Measurements from ENCODE around the gene RFTN1.
"Not testable (repeated sequence)": the region's sequence is repeated elsewhere in the genome, so short reads cannot be mapped to it uniquely, and the experiment has no call there.

RFTN1 gene

DNA sequence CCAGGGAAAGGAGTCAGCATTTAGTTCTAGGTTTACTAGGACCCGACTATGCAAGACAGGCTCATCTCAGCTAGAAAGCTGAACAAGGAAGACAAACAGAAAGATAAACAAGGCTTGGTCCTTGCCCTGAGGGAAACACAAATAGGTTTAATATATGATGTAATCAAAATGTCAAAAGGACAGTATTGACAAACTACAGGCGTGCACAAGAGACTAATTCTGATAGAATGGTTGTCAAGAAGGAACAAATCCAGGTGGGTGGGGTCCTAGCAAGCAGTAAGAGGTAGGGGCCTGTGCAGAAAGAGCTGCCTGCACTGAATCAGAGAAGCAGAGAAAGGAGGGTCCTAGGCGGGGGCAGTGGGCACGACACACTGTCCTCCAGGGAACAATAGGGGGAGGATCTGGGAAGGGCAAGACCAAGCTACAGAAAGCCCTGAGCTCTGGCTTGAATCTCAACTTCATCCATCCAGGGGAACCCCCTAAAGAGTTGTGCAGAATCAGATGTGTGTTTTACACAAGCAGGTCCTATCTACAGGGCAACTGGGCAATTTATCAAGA is 23.4 kb downstream of the RFTN1 start:
- no peaks in the 10 kb centered on the region for H3K36me3 ChIP-seq (ENCODE audit: insufficient read depth, low read length)
- H3K4me3 ChIP-seq (ENCODE audit: low read depth in 1 of 2, low read length in 2 of 2), result no peak overlapping the region
- no peaks in the 10 kb centered on the region for H3K4me1 ChIP-seq (ENCODE audit: insufficient read depth, low read length)
- no peaks in the 10 kb centered on the region for H3K27me3 ChIP-seq (ENCODE audit: control insufficient read depth in 1 of 2, insufficient read depth in 2 of 2, low read length in 2 of 2)
- H3K9ac ChIP-seq (ENCODE audit: low read length), result no peak overlapping the region
- no peaks in the 10 kb centered on the region for H3K9me3 ChIP-seq (ENCODE audit: low read length)
- H3K27ac ChIP-seq (ENCODE audit: low read depth, low read length), result no peak overlapping the region

DNA sequence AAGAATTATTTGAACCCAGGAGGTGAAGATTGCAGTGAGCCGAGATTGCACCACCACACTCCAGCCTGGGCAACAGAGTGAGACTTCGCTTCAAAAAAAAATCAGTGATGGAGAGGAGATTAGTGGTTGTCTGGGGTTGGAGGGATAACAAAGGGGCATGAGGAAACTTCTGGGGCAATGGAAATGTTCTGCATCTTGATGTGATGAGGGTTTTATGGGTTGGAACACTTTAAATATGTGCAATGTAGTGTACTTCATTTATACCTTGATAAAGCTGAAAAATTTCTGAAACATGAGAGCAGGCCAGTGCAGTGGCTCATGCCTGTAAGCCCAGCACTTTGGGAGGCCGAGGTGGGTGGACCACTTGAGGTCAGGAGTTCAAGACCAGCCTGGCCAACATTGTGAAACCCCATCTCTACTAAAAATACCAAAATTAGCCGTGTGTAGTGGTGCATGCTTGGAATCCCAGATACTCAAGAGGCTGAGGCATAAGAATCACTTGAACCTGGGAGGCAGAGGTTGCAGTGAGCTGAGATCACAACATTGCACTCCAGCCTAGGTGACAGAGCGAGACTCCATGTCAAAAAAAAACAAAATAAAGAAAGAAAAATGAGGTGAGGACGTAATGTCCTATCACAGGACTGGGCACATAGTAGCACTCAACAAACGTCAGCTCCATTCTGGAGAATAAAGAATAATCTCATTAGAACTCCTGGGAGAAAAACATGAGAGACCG is 24.0 kb downstream of the RFTN1 start:
- not testable (repeated sequence) for H3K36me3 ChIP-seq (ENCODE audit: insufficient read depth, low read length); H3K27ac ChIP-seq (ENCODE audit: low read depth, low read length); H3K9ac ChIP-seq (ENCODE audit: low read length); H3K27me3 ChIP-seq (ENCODE audit: control insufficient read depth in 1 of 2, insufficient read depth in 2 of 2, low read length in 2 of 2); H3K4me3 ChIP-seq (ENCODE audit: low read depth in 1 of 2, low read length in 2 of 2); H3K4me1 ChIP-seq (ENCODE audit: insufficient read depth, low read length); H3K9me3 ChIP-seq (ENCODE audit: low read length)

DNA sequence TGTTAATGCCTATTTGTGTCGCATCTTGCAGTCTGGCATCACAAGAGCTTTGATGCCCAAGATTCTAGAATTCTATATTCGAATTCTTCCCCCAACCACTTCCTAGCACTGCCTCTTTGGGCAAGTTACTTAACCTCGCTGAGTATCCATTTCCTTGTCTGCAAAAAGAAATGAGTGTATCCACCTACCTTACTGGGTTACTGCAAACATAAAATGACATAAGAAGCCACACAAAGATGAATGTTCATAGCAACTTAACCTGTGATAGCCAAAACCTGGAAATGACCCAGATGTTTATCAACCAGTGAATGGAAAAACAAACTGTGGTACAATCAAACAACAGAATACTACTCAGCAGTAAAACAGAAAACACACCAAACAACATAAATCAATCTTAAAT is 24.9 kb downstream of the RFTN1 start:
- Histone ChIP-seq H3K4me3 (ENCODE audit: low read depth in 1 of 2, low read length in 2 of 2) (no peak overlapping the region), H3K9me3 (ENCODE audit: low read length) (no peaks in the 10 kb centered on the region), H3K9ac (ENCODE audit: low read length) (no peak overlapping the region), H3K27ac (ENCODE audit: low read depth, low read length) (no peak overlapping the region), H3K36me3 (ENCODE audit: insufficient read depth, low read length) (no peaks in the 10 kb centered on the region), H3K27me3 (ENCODE audit: control insufficient read depth in 1 of 2, insufficient read depth in 2 of 2, low read length in 2 of 2) (no peaks in the 10 kb centered on the region), H3K4me1 (ENCODE audit: insufficient read depth, low read length) (no peaks in the 10 kb centered on the region)

DNA sequence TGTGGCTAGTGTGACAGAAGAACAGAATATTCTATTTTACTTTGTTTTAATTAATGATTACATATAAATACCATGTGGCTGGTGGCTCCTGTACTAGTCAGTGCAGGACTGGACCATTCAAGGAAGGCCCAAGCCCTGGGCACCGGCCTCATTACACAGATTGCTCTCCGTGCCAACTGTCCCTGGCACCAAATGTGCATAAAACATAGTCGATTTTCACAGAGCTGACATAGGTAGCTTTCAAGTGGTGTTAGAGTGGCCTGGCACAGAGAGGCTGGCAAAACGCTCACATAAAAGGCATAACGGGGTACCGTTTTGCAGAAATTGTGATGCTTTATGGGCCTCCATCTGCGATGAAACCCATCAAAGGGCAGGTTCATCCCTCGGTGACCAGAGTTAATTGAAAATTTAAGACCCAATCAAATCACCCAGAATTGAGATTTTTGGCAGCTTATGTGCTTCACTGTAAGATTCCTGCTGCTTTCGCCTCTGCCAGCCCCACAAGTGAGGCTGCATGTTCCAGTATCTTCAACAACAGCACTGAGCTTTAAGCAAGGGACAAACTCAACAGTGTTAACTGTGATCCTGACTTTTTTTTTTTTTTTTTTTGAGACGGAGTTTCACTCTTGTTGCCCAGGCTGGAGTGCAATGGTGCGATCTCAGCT is 25.9 kb downstream of the RFTN1 start:
- H3K9me3 ChIP-seq (ENCODE audit: low read length), result no peaks in the 10 kb centered on the region
- no peak overlapping the region for H3K4me3 ChIP-seq (ENCODE audit: low read depth in 1 of 2, low read length in 2 of 2)
- H3K27me3 ChIP-seq (ENCODE audit: control insufficient read depth in 1 of 2, insufficient read depth in 2 of 2, low read length in 2 of 2), result no peaks in the 10 kb centered on the region
- H3K4me1 ChIP-seq (ENCODE audit: insufficient read depth, low read length), result no peaks in the 10 kb centered on the region
- no peaks in the 10 kb centered on the region for H3K36me3 ChIP-seq (ENCODE audit: insufficient read depth, low read length)
- no peak overlapping the region for H3K27ac ChIP-seq (ENCODE audit: low read depth, low read length)
- H3K9ac ChIP-seq (ENCODE audit: low read length), result no peak overlapping the region

DNA sequence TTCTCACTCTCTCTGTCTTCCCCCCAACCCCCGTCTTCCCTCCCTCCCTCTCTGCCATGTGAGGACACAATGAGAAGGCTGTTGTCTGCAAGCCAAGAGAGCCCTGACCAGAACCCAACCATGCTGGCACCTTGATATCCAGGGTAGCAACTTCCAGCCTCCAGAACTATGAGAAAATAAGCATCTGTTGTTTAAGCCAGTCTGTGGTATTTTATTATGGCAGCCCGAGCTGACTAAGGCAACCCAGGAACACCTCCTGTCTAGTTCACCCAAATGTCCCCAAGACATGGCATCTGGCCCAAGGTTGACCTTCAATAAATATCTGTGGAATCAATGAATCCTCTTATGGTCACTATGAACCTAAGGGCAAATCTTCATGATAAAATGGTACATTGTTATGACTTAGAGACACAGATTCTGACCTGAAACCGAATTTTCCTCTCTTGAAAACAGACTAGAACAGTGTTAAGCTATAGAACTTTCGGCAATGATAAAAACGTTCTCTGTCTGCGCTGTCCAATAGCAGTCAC is 26.5 kb downstream of the RFTN1 start:
- no peak overlapping the region for H3K27ac ChIP-seq (ENCODE audit: low read depth, low read length)
- no peaks in the 10 kb centered on the region for H3K27me3 ChIP-seq (ENCODE audit: control insufficient read depth in 1 of 2, insufficient read depth in 2 of 2, low read length in 2 of 2)
- H3K36me3 ChIP-seq (ENCODE audit: insufficient read depth, low read length), result no peaks in the 10 kb centered on the region
- H3K4me3 ChIP-seq (ENCODE audit: low read depth in 1 of 2, low read length in 2 of 2), result no peak overlapping the region
- no peaks in the 10 kb centered on the region for H3K9me3 ChIP-seq (ENCODE audit: low read length)
- no peak overlapping the region for H3K9ac ChIP-seq (ENCODE audit: low read length)
- peaks cover 2% of the 10 kb centered on the region for H3K4me1 ChIP-seq (ENCODE audit: insufficient read depth, low read length)

DNA sequence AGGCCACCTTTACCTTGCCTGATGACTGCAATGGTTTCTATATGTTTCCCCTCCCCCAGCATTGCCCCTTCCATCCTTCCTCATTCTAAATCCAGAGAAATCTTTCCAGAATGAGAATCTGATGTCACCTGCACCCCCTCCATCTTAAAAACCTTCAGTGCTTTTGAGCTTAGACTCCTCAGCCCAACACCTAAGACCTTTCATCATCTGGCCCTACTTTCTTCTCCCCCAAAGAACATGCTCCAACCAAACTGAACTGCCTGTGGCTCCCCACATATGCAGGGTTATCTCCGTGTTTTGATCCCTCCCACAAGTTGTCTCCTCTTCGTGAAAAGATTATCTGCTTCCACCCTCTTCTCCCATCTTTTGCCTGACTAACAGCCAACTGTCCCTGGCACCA is 27.3 kb downstream of the RFTN1 start:
- H3K9me3 ChIP-seq (ENCODE audit: low read length), result no peaks in the 10 kb centered on the region
- no peak overlapping the region for H3K4me3 ChIP-seq (ENCODE audit: low read depth in 1 of 2, low read length in 2 of 2)
- H3K27ac ChIP-seq (ENCODE audit: low read depth, low read length), result no peak overlapping the region
- H3K4me1 ChIP-seq (ENCODE audit: insufficient read depth, low read length), result peaks cover 6% of the 10 kb centered on the region
- H3K36me3 ChIP-seq (ENCODE audit: insufficient read depth, low read length), result no peaks in the 10 kb centered on the region
- H3K9ac ChIP-seq (ENCODE audit: low read length), result no peak overlapping the region
- no peaks in the 10 kb centered on the region for H3K27me3 ChIP-seq (ENCODE audit: control insufficient read depth in 1 of 2, insufficient read depth in 2 of 2, low read length in 2 of 2)

DNA sequence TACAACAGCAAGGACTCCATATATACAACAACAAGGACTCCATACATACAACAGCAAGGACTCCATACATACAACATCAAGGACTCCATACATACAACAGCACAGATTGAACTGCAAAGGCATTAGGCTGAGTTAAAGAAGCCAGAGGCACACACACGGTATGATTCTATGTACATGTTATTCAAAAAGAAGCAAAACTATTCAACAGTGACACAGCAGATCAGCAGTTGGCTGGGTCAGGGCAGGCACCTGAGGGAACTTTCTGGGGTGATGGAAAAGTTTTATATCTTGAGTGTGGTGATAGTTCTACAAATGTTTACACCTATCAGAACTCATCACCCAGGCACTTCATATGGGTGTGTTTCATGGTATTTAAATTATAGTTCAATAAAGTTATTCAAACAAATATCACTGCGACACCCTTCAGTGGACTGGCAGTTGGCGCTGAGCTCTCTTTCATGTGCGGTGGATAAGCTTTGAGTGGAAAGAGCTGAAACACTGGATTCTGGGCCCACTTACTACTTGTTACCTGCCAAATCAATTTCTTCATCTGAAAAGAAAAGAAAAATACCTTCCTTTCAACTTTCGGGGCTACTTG is 28.0 kb downstream of the RFTN1 start:
- H3K9ac ChIP-seq (ENCODE audit: low read length), result no peak overlapping the region
- no peaks in the 10 kb centered on the region for H3K9me3 ChIP-seq (ENCODE audit: low read length)
- H3K4me1 ChIP-seq (ENCODE audit: insufficient read depth, low read length), result peaks cover 6% of the 10 kb centered on the region
- no peak overlapping the region for H3K4me3 ChIP-seq (ENCODE audit: low read depth in 1 of 2, low read length in 2 of 2)
- no peak overlapping the region for H3K27ac ChIP-seq (ENCODE audit: low read depth, low read length)
- no peaks in the 10 kb centered on the region for H3K27me3 ChIP-seq (ENCODE audit: control insufficient read depth in 1 of 2, insufficient read depth in 2 of 2, low read length in 2 of 2)
- H3K36me3 ChIP-seq (ENCODE audit: insufficient read depth, low read length), result no peaks in the 10 kb centered on the region

DNA sequence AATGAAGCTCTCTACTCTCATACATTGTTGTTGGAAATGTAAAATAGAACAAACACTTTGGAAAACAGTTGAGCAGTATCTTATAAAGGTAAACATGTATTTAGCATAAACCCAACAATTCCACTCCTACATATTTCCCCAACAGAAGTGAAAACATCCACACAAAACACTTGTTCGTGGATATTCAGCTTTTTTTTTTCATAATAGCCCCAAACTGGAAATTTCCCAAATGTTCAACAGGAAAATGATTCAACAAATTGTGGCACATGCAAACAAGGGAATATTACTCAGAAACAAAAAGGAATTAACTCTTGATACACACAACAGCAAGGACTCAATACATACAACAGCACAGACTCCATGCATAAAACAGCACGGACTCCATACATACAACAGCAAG is 28.5 kb downstream of the RFTN1 start:
- Histone ChIP-seq H3K4me1 (ENCODE audit: insufficient read depth, low read length) (peaks cover 6% of the 10 kb centered on the region), H3K4me3 (ENCODE audit: low read depth in 1 of 2, low read length in 2 of 2) (no peak overlapping the region), H3K27ac (ENCODE audit: low read depth, low read length) (no peak overlapping the region), H3K36me3 (ENCODE audit: insufficient read depth, low read length) (no peaks in the 10 kb centered on the region), H3K9me3 (ENCODE audit: low read length) (no peaks in the 10 kb centered on the region), H3K9ac (ENCODE audit: low read length) (no peak overlapping the region), H3K27me3 (ENCODE audit: control insufficient read depth in 1 of 2, insufficient read depth in 2 of 2, low read length in 2 of 2) (no peaks in the 10 kb centered on the region)

DNA sequence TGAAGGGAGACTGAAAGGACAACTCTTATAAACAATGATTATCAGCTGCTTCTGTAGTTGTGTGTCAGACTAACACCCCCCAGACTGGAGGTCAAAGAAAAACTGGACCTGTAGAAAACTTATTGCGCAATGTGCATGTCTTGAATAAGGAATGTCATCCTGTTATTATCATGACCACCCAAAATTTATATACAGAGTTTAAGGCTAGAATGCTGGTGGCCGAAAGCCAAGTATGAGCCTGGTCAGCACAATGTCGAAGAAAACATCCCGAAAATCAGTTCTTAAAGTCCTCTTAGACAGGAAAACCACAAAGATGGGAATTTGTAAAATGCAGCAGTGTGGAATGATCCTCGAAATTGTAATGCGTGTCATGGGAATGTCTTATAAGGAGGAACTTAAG is 29.3 kb downstream of the RFTN1 start:
- Histone ChIP-seq H3K27me3 (ENCODE audit: control insufficient read depth in 1 of 2, insufficient read depth in 2 of 2, low read length in 2 of 2) (no peaks in the 10 kb centered on the region), H3K9me3 (ENCODE audit: low read length) (no peaks in the 10 kb centered on the region), H3K4me3 (ENCODE audit: low read depth in 1 of 2, low read length in 2 of 2) (no peak overlapping the region), H3K36me3 (ENCODE audit: insufficient read depth, low read length) (no peaks in the 10 kb centered on the region), H3K27ac (ENCODE audit: low read depth, low read length) (no peak overlapping the region), H3K9ac (ENCODE audit: low read length) (no peak overlapping the region), H3K4me1 (ENCODE audit: insufficient read depth, low read length) (peaks cover 6% of the 10 kb centered on the region)

DNA sequence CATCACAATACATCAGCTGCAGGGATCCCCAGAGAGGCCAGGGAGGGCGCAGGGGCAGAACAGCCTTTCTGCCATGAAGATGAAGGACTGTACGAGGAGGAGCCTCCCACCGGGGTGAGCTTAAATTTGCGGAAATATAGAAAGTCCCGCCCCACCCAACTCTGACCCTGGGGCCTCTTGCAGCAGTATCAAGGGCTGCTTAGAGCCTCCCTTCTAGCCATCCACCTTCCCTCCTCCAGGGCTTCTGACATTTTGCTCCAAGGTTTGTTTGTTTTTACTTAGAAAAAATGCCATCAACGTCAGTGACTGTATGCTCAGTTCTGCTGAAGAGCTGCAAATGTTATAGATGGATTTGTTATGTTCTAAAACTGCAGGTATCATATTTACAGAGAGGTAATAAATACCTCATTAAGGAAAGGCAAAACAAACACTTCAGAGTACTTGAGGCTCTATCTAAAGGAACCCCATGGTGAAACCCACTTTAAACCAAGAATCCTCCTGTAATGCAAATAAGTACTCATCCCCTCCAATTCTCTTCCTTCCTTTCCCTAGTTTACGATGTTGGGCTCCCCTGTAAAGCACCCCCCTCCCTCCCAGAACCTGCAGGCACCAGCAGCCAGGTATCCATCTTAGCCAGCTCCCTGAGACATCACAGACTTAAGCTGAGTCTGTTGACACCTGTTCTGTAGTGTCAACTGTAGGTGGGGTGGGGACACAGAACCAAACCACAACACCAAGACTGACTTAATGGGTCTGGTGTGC is 30.5 kb downstream of the RFTN1 start:
- Histone ChIP-seq H3K4me1 (ENCODE audit: insufficient read depth, low read length) (peaks cover 6% of the 10 kb centered on the region), H3K4me3 (ENCODE audit: low read depth in 1 of 2, low read length in 2 of 2) (no peak overlapping the region), H3K9ac (ENCODE audit: low read length) (no peak overlapping the region), H3K27ac (ENCODE audit: low read depth, low read length) (no peak overlapping the region), H3K9me3 (ENCODE audit: low read length) (no peaks in the 10 kb centered on the region), H3K36me3 (ENCODE audit: insufficient read depth, low read length) (no peaks in the 10 kb centered on the region), H3K27me3 (ENCODE audit: control insufficient read depth in 1 of 2, insufficient read depth in 2 of 2, low read length in 2 of 2) (no peaks in the 10 kb centered on the region)

DNA sequence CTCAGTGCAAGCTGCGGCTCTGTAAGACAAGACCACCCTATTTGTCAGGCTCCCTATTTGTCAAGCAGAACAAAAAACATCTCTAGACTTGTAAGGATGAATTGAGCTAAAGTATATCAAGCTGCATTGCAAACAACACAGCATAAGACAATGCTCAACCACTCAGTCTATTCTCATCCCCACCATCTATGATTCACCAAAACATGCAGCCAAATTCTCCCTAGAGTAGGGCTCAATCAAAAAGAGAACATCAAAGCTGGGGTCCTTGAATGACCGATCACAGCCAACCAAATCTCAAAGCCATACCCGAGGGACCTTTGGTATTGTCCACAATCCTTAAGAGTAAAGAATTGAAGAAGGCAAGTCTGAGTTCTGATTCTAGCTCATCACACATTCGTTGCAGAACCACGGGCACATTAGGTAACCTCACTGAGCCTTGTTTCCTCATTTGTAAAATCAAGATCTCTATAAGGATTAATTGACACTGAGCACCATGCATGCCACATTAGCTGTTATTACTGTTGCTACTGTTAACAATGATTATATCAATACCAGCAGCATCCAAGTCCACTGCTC is 31.2 kb downstream of the RFTN1 start:
- H3K27ac ChIP-seq (ENCODE audit: low read depth, low read length), result no peak overlapping the region
- H3K36me3 ChIP-seq (ENCODE audit: insufficient read depth, low read length), result no peaks in the 10 kb centered on the region
- no peaks in the 10 kb centered on the region for H3K9me3 ChIP-seq (ENCODE audit: low read length)
- no peak overlapping the region for H3K9ac ChIP-seq (ENCODE audit: low read length)
- H3K4me3 ChIP-seq (ENCODE audit: low read depth in 1 of 2, low read length in 2 of 2), result no peak overlapping the region
- H3K27me3 ChIP-seq (ENCODE audit: control insufficient read depth in 1 of 2, insufficient read depth in 2 of 2, low read length in 2 of 2), result no peaks in the 10 kb centered on the region
- H3K4me1 ChIP-seq (ENCODE audit: insufficient read depth, low read length), result peaks cover 6% of the 10 kb centered on the region

Measured in muscle layer of colon (tissue), 2 donors.